ENCODE measurements around the gene BUD31.
A peak's percentile ranks its signal among the peaks of the same experiment; 100 is the strongest.

BUD31 gene

DNA sequence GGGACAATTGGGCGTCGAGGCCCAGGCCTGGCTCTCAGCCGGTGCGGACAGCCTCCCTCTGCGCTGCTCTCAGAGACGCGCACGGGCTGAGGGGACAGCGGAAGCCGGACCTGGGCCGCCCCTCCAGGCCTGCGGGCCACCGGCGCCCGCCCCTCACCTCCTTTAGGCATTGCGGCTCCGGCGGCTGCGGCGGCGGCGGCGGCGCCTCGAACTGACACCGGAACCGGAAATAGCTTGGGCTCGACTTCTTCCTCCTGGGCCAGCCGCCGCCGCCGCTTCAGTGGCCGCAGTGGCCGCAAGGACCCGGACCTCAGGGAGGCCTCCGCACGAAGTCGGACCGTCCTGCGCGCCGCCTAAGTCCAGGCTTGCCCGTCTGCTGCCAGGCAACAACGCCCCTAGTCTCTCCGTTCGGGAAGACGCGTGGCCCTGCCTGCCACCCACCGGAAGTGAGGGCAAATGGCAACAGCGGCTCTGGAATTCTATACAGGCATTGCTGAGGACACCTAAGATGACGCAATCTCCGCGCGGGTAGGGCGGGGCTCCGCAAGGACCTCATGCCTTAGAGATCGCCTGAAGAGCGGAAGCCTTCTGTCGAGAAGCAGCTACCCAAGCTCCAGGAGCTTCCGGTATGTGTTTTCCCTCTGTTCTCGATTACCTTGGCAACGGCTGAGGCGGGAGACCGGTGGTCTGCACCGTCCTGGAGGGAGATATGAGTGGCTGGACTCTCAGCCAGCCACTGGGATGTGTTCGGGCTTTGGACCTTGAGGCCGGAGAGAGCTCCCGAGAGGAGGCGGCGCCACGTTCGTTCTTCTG, at the start of gene BUD31, which contains the start of gene PDAP1:
Gene BUD31 (plus strand): TSS at position 591 of the 813 bp plus-strand sequence. CDS start 2,124 bp downstream, outside the sequence.
Gene PDAP1 (minus strand): TSS at position 219 of the 813 bp plus-strand sequence. CDS start 49 bp downstream, at position 170.
- peak; percentile 88 for ATAC-seq
- TF ChIP-seq OSR1 (CRISPR knock-in tag; IDR thresholded peaks at IDR 0.05): no peak
- no peak for TF ChIP-seq ZFP30 (CRISPR knock-in tag; IDR thresholded peaks at IDR 0.05)
- TF ChIP-seq CREB5 (CRISPR knock-in tag; IDR thresholded peaks at IDR 0.05; ENCODE audit: low read depth): peak; percentile 71; the same call in 1 of the 2 replicates
- TF ChIP-seq BACH2 (CRISPR knock-in tag; IDR thresholded peaks at IDR 0.05; ENCODE audit: borderline replicate concordance): peak; percentile 82; the same call in 1 of the 2 replicates

DNA sequence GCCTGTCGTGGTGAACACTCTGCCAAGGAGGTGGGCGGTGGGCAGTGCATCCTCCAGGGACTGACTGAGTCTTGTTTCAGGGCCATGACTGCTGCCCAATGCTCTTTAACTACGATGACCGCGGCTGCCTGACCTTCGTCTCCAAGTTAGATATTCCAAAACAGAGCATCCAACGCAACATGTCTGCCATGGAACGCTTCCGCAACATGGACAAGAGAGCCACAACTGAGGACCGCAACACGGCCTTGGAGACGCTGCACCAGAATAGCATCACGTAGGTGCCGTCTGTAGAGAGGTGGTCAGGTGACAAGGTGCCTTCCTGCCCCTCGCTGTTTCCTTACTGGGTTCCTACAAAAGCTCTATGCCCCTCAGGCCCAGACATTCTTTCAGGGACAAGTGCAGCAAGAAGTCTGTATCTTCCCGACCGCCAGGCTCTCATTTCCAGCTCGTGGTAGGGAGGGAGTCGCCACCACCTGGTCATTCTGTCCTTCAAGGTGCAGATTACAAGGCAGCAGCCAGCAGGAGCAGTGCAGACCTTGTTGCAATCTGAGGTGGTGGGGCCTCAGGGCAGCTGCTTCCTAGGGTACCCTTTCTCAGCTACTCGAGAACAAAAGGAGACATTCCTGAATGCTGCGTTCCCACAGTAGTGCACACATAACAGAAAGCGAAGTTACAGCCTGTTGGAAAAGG, 49.2 kb upstream of the BUD31 start:
- ATAC-seq: no peak

GRCh38 chr7:99362801-99363200, 46.0 kb upstream of the BUD31 start:
- TF ChIP-seq ZNF70 (CRISPR knock-in tag; IDR thresholded peaks at IDR 0.05): no peak
- TF ChIP-seq CSDC2 (CRISPR knock-in tag; IDR thresholded peaks at IDR 0.05): 0 out of 2 replicates have a peak, but pooled peaks have one; percentile 38
- TF ChIP-seq ZNF565 (CRISPR knock-in tag; conservative IDR thresholded peaks at IDR 0.05; ENCODE audit: low read depth): no peak
- peak; percentile 56 for TF ChIP-seq ISL1 (CRISPR knock-in tag; IDR thresholded peaks at IDR 0.05)
- peak; percentile 59; the same call in 1 of the 2 replicates for TF ChIP-seq ZFP3 (CRISPR knock-in tag; IDR thresholded peaks at IDR 0.05)
- ATAC-seq: peak; percentile 75

More for the DNA sequence above, 49.2 kb upstream of the BUD31 start:
- TF ChIP-seq TOX (CRISPR knock-in tag; IDR thresholded peaks at IDR 0.05; ENCODE audit: borderline replicate concordance) (no peak), ZNF70 (CRISPR knock-in tag; IDR thresholded peaks at IDR 0.05) (no peak), ISL1 (CRISPR knock-in tag; IDR thresholded peaks at IDR 0.05) (no peak), ZFP3 (CRISPR knock-in tag; IDR thresholded peaks at IDR 0.05) (no peak), RARB (CRISPR knock-in tag; IDR thresholded peaks at IDR 0.05) (no peak), ZFP30 (CRISPR knock-in tag; IDR thresholded peaks at IDR 0.05) (no peak), GLIS3 (CRISPR knock-in tag; IDR thresholded peaks at IDR 0.05) (no peak), CSDC2 (CRISPR knock-in tag; IDR thresholded peaks at IDR 0.05) (no peak)

GRCh38 chr7:99363286-99363685, 45.5 kb upstream of the BUD31 start:
- peak; percentile 14; the same call in 1 of the 3 replicates for ATAC-seq
- no peak for TF ChIP-seq SNAI2 (CRISPR knock-in tag; IDR thresholded peaks at IDR 0.05)
- no peak for TF ChIP-seq ESRRG (CRISPR knock-in tag; IDR thresholded peaks at IDR 0.05)
- no peak for TF ChIP-seq ZFP30 (CRISPR knock-in tag; IDR thresholded peaks at IDR 0.05)
- TF ChIP-seq ZC3H10 (CRISPR knock-in tag; IDR thresholded peaks at IDR 0.05): no peak
- no peak for TF ChIP-seq RARB (CRISPR knock-in tag; IDR thresholded peaks at IDR 0.05)
- no peak for TF ChIP-seq ZNF565 (CRISPR knock-in tag; conservative IDR thresholded peaks at IDR 0.05; ENCODE audit: low read depth)
- TF ChIP-seq PPARA (CRISPR knock-in tag; IDR thresholded peaks at IDR 0.05; ENCODE audit: borderline replicate concordance): no peak
- TF ChIP-seq ZNF70 (CRISPR knock-in tag; IDR thresholded peaks at IDR 0.05): no peak
- TF ChIP-seq, protein P1, sequence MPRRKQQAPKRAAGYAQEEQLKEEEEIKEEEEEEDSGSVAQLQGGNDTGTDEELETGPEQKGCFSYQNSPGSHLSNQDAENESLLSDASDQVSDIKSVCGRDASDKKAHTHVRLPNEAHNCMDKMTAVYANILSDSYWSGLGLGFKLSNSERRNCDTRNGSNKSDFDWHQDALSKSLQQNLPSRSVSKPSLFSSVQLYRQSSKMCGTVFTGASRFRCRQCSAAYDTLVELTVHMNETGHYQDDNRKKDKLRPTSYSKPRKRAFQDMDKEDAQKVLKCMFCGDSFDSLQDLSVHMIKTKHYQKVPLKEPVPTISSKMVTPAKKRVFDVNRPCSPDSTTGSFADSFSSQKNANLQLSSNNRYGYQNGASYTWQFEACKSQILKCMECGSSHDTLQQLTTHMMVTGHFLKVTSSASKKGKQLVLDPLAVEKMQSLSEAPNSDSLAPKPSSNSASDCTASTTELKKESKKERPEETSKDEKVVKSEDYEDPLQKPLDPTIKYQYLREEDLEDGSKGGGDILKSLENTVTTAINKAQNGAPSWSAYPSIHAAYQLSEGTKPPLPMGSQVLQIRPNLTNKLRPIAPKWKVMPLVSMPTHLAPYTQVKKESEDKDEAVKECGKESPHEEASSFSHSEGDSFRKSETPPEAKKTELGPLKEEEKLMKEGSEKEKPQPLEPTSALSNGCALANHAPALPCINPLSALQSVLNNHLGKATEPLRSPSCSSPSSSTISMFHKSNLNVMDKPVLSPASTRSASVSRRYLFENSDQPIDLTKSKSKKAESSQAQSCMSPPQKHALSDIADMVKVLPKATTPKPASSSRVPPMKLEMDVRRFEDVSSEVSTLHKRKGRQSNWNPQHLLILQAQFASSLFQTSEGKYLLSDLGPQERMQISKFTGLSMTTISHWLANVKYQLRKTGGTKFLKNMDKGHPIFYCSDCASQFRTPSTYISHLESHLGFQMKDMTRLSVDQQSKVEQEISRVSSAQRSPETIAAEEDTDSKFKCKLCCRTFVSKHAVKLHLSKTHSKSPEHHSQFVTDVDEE (CRISPR knock-in tag; IDR thresholded peaks at IDR 0.05): no peak
- TF ChIP-seq ARNTL (CRISPR knock-in tag; IDR thresholded peaks at IDR 0.05; ENCODE audit: borderline replicate concordance, low read depth): no peak
- no peak for TF ChIP-seq ZFP3 (CRISPR knock-in tag; IDR thresholded peaks at IDR 0.05)
- no peak for TF ChIP-seq ISL1 (CRISPR knock-in tag; IDR thresholded peaks at IDR 0.05)
- TF ChIP-seq BACH2 (CRISPR knock-in tag; IDR thresholded peaks at IDR 0.05; ENCODE audit: borderline replicate concordance): no peak
- TF ChIP-seq TCF4 (CRISPR knock-in tag; IDR thresholded peaks at IDR 0.05; ENCODE audit: borderline replicate concordance): no peak
- TF ChIP-seq POU6F1 (CRISPR knock-in tag; IDR thresholded peaks at IDR 0.05; ENCODE audit: borderline replicate concordance, low read depth): no peak
- TF ChIP-seq ZNF8 (CRISPR knock-in tag; IDR thresholded peaks at IDR 0.05): no peak
- no peak for TF ChIP-seq TOX (CRISPR knock-in tag; IDR thresholded peaks at IDR 0.05; ENCODE audit: borderline replicate concordance)

All from SK-N-SH treated with all-trans-retinoic acid at 6 μM for 48 hours (cell line).